ENCODE results near the gene VCL.

VCL gene

GRCh38 chr10:73969224-73969841 lies 28.6 kb upstream of the VCL start:
- TF ChIP-seq TCF12 (IDR thresholded peaks at IDR 0.05; ENCODE audit: low read depth) (no peak), CREB1 (IDR thresholded peaks at IDR 0.05; ENCODE audit: low read depth) (no peak), YY1 (IDR thresholded peaks at IDR 0.05; ENCODE audit: low read depth) (no peak), FOXM1 (IDR thresholded peaks at IDR 0.05; ENCODE audit: borderline replicate concordance, low read depth) (no peak), REST (IDR thresholded peaks at IDR 0.05; ENCODE audit: low read depth) (no peak), USF1 (IDR thresholded peaks at IDR 0.05) (no peak), RAD21 (IDR thresholded peaks at IDR 0.05; ENCODE audit: low read depth) (no peak), CEBPB (IDR thresholded peaks at IDR 0.05) (no peak), ZBTB7A (IDR thresholded peaks at IDR 0.05; ENCODE audit: low read depth) (no peak), EP300 (IDR thresholded peaks at IDR 0.05; ENCODE audit: borderline replicate concordance) (no peak)

GRCh38 chr10:73970845-73971244 lies 27.1 kb upstream of the VCL start:
- TF ChIP-seq NFIC (IDR thresholded peaks at IDR 0.05) (no peak), EGR1 (IDR thresholded peaks at IDR 0.05) (no peak), TEAD4 (IDR thresholded peaks at IDR 0.05) (no peak), ZBTB7A (IDR thresholded peaks at IDR 0.05; ENCODE audit: low read depth) (no peak), REST (IDR thresholded peaks at IDR 0.05; ENCODE audit: low read depth) (no peak), FOXM1 (IDR thresholded peaks at IDR 0.05; ENCODE audit: borderline replicate concordance, low read depth) (no peak), MAX (IDR thresholded peaks at IDR 0.05) (no peak), YY1 (IDR thresholded peaks at IDR 0.05; ENCODE audit: low read depth) (no peak), EP300 (IDR thresholded peaks at IDR 0.05; ENCODE audit: borderline replicate concordance) (no peak), RAD21 (IDR thresholded peaks at IDR 0.05; ENCODE audit: low read depth) (no peak), CEBPB (IDR thresholded peaks at IDR 0.05) (no peak), CREB1 (IDR thresholded peaks at IDR 0.05; ENCODE audit: low read depth) (no peak), TCF12 (IDR thresholded peaks at IDR 0.05; ENCODE audit: low read depth) (no peak), TAF1 (IDR thresholded peaks at IDR 0.05; ENCODE audit: low read depth) (no peak), USF1 (IDR thresholded peaks at IDR 0.05) (no peak)

- TF ChIP-seq FOXM1 (IDR thresholded peaks at IDR 0.05; ENCODE audit: borderline replicate concordance, low read depth) (no peak), RAD21 (IDR thresholded peaks at IDR 0.05; ENCODE audit: low read depth) (no peak), MAX (IDR thresholded peaks at IDR 0.05) (no peak), TAF1 (IDR thresholded peaks at IDR 0.05; ENCODE audit: low read depth) (no peak), EGR1 (IDR thresholded peaks at IDR 0.05) (no peak), TEAD4 (IDR thresholded peaks at IDR 0.05) (no peak), REST (IDR thresholded peaks at IDR 0.05; ENCODE audit: low read depth) (no peak), YY1 (IDR thresholded peaks at IDR 0.05; ENCODE audit: low read depth) (no peak), USF1 (IDR thresholded peaks at IDR 0.05) (no peak), CREB1 (IDR thresholded peaks at IDR 0.05; ENCODE audit: low read depth) (no peak), ZBTB7A (IDR thresholded peaks at IDR 0.05; ENCODE audit: low read depth) (no peak), CEBPB (IDR thresholded peaks at IDR 0.05) (no peak), TCF12 (IDR thresholded peaks at IDR 0.05; ENCODE audit: low read depth) (no peak), EP300 (IDR thresholded peaks at IDR 0.05; ENCODE audit: borderline replicate concordance) (no peak), NFIC (IDR thresholded peaks at IDR 0.05) (no peak)
Measured at GRCh38 chr10:73971636-73972354, 26.1 kb upstream of the VCL start.
